ENCODE results near the gene HM13. TPM values are rescaled to one million over a fixed set of nuclear protein-coding genes. Genes with fewer than 3 reads are reported as not detected.

Gene HM13
- total and polyA plus RNA-seq, 2 of the 13 experiments (the other 11 are each of a cell fraction or from before 2014, with no cell fraction given) = 118 to 243 TPM

DNA sequence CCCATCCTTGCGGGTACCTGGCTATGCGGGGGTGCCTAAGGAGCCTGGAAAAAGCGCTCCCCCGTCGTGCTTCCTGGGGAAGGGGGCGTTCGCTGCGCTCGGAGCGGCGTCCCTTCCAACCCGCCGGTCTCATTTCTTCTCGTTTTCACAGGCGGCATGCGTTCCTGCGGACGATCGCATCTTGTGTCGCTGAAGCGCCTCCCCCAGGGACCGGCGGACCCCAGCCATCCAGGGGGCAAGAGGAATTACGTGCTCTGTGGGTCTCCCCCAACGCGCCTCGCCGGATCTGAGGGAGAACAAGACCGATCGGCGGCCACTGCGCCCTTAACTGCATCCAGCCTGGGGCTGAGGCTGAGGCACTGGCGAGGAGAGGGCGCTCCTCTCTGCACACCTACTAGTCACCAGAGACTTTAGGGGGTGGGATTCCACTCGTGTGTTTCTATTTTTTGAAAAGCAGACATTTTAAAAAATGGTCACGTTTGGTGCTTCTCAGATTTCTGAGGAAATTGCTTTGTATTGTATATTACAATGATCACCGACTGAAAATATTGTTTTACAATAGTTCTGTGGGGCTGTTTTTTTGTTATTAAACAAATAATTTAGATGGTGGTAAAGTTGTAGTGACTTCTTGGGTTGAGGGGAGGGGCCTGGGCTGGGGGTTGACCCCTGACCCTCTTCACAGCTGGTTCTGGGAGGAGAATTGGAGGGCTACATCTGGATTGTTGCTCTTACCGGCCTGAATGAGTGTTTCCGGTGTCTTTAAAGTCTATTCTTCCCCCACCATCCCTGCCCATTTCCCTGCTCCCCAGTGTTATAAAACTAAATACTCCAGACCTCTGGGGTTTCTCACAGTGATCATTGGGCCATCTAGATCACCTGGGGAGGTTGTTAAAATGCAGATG is 91.9 kb downstream of the HM13 start (continued):
- TF ChIP-seq, protein P1, sequence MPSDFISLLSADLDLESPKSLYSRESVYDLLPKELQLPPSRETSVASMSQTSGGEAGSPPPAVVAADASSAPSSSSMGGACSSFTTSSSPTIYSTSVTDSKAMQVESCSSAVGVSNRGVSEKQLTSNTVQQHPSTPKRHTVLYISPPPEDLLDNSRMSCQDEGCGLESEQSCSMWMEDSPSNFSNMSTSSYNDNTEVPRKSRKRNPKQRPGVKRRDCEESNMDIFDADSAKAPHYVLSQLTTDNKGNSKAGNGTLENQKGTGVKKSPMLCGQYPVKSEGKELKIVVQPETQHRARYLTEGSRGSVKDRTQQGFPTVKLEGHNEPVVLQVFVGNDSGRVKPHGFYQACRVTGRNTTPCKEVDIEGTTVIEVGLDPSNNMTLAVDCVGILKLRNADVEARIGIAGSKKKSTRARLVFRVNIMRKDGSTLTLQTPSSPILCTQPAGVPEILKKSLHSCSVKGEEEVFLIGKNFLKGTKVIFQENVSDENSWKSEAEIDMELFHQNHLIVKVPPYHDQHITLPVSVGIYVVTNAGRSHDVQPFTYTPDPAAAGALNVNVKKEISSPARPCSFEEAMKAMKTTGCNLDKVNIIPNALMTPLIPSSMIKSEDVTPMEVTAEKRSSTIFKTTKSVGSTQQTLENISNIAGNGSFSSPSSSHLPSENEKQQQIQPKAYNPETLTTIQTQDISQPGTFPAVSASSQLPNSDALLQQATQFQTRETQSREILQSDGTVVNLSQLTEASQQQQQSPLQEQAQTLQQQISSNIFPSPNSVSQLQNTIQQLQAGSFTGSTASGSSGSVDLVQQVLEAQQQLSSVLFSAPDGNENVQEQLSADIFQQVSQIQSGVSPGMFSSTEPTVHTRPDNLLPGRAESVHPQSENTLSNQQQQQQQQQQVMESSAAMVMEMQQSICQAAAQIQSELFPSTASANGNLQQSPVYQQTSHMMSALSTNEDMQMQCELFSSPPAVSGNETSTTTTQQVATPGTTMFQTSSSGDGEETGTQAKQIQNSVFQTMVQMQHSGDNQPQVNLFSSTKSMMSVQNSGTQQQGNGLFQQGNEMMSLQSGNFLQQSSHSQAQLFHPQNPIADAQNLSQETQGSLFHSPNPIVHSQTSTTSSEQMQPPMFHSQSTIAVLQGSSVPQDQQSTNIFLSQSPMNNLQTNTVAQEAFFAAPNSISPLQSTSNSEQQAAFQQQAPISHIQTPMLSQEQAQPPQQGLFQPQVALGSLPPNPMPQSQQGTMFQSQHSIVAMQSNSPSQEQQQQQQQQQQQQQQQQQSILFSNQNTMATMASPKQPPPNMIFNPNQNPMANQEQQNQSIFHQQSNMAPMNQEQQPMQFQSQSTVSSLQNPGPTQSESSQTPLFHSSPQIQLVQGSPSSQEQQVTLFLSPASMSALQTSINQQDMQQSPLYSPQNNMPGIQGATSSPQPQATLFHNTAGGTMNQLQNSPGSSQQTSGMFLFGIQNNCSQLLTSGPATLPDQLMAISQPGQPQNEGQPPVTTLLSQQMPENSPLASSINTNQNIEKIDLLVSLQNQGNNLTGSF (CRISPR knock-in tag; IDR thresholded peaks at IDR 0.05) = peak; percentile 67; the same call in 1 of the 2 replicates
- peak; percentile 80 for TF ChIP-seq CBX2 (IDR thresholded peaks at IDR 0.05; ENCODE audit: low read depth, low read length)
- 0 out of 2 replicates have a peak, but pooled peaks have one; percentile 34 for TF ChIP-seq CBX2 (CRISPR knock-in tag; IDR thresholded peaks at IDR 0.05; ENCODE audit: low read depth)
- TF ChIP-seq ZNF292 (CRISPR knock-in tag; IDR thresholded peaks at IDR 0.05; ENCODE audit: borderline replicate concordance, low read depth) = 0 out of 2 replicates have a peak, but pooled peaks have one; percentile 23
- 0 out of 3 replicates have a peak, but pooled peaks have one; percentile 1 for TF ChIP-seq MXI1 (IDR thresholded peaks at IDR 0.05; ENCODE audit: borderline replicate concordance, low read depth, low read length)
- peak; percentile 95 for TF ChIP-seq PCBP2 (optimal IDR thresholded peaks at IDR 0.05; ENCODE audit: low read depth, low read length, poor library complexity, severe bottlenecking)
- TF ChIP-seq SKIL (CRISPR knock-in tag; IDR thresholded peaks at IDR 0.05; ENCODE audit: borderline replicate concordance) = peak; percentile 59; the same call in 1 of the 2 replicates
- TF ChIP-seq, protein P2, sequence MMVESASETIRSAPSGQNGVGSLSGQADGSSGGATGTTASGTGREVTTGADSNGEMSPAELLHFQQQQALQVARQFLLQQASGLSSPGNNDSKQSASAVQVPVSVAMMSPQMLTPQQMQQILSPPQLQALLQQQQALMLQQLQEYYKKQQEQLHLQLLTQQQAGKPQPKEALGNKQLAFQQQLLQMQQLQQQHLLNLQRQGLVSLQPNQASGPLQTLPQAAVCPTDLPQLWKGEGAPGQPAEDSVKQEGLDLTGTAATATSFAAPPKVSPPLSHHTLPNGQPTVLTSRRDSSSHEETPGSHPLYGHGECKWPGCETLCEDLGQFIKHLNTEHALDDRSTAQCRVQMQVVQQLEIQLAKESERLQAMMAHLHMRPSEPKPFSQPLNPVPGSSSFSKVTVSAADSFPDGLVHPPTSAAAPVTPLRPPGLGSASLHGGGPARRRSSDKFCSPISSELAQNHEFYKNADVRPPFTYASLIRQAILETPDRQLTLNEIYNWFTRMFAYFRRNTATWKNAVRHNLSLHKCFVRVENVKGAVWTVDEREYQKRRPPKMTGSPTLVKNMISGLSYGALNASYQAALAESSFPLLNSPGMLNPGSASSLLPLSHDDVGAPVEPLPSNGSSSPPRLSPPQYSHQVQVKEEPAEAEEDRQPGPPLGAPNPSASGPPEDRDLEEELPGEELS (CRISPR knock-in tag; IDR thresholded peaks at IDR 0.05) = 0 out of 2 replicates have a peak, but pooled peaks have one; percentile 25
- TF ChIP-seq RXRB (CRISPR knock-in tag; IDR thresholded peaks at IDR 0.05; ENCODE audit: borderline replicate concordance) = peak; percentile 16; the same call in 1 of the 2 replicates
- TF ChIP-seq, protein P3, sequence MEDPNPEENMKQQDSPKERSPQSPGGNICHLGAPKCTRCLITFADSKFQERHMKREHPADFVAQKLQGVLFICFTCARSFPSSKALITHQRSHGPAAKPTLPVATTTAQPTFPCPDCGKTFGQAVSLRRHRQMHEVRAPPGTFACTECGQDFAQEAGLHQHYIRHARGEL (CRISPR knock-in tag; IDR thresholded peaks at IDR 0.05) = 0 out of 2 replicates have a peak, but pooled peaks have one; percentile 33
- peak; percentile 42 for TF ChIP-seq TBL1XR1 (IDR thresholded peaks at IDR 0.05; ENCODE audit: borderline replicate concordance, low read length, partially characterized antibody)
- TF ChIP-seq ZNF607 (CRISPR knock-in tag; IDR thresholded peaks at IDR 0.05; ENCODE audit: borderline replicate concordance) = 0 out of 2 replicates have a peak, but pooled peaks have one; percentile 11
- TF ChIP-seq, protein P4, sequence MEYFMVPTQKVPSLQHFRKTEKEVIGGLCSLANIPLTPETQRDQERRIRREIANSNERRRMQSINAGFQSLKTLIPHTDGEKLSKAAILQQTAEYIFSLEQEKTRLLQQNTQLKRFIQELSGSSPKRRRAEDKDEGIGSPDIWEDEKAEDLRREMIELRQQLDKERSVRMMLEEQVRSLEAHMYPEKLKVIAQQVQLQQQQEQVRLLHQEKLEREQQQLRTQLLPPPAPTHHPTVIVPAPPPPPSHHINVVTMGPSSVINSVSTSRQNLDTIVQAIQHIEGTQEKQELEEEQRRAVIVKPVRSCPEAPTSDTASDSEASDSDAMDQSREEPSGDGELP (IDR thresholded peaks at IDR 0.05; ENCODE audit: borderline replicate concordance, low read depth) = peak; percentile 90
- TF ChIP-seq, protein P5, sequence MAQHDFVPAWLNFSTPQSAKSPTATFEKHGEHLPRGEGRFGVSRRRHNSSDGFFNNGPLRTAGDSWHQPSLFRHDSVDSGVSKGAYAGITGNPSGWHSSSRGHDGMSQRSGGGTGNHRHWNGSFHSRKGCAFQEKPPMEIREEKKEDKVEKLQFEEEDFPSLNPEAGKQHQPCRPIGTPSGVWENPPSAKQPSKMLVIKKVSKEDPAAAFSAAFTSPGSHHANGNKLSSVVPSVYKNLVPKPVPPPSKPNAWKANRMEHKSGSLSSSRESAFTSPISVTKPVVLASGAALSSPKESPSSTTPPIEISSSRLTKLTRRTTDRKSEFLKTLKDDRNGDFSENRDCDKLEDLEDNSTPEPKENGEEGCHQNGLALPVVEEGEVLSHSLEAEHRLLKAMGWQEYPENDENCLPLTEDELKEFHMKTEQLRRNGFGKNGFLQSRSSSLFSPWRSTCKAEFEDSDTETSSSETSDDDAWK (CRISPR knock-in tag; IDR thresholded peaks at IDR 0.05) = no peak

Data from HepG2 (cell line).